ENCODE data around the gene PFDN5. TPM values are rescaled to one million over a fixed set of nuclear protein-coding genes. Genes with fewer than 3 reads are reported as not detected.
A peak's percentile ranks its signal among the peaks of the same experiment; 100 is the strongest.
"Not testable (repeated sequence)": the region's sequence is repeated elsewhere in the genome, so short reads cannot be mapped to it uniquely, and the experiment has no call there.

The PFDN5 gene
- total and polyA plus RNA-seq, 12 donors, result 307 to 1,216 (median 356) TPM

GRCh38 chr12:53327435-53328042 lies 32.2 kb downstream of the PFDN5 start:
- no peak overlapping the region for H3K4me3 ChIP-seq
- no peaks in the 10 kb centered on the region for H3K9me3 ChIP-seq
- no peaks in the 10 kb centered on the region for H3K36me3 ChIP-seq
- DNase-seq (no peak), ATAC-seq (no peak)
- intact Hi-C loops (cut with DNase I), result loop anchor here in 3 of 10 donors (2.0 to 10.0 kb wide), 4 partner anchors 17 to 177 kb away; partner anchors contain the start of genes TARBP2 (in 2 of the 3), AMHR2 (in 1 of the 3) and NPFF (in 1 of the 3)
- peaks cover 2 to 26% (median 18%) of the 10 kb centered on the region in 9 donors for H3K4me1 ChIP-seq
- 81 to 91% methylated on average over 3 of the region's 3 CpGs for WGBS, 2 donors
- TF ChIP-seq CTCF (IDR thresholded peaks at IDR 0.05), result peak in 7 of 9 donors; percentile 25 to 50 (median 40)
- no peak overlapping the region for H3K27ac ChIP-seq
- peaks cover 0 to 53% (median under 1%) of the 10 kb centered on the region in 7 donors for H3K27me3 ChIP-seq

DNA sequence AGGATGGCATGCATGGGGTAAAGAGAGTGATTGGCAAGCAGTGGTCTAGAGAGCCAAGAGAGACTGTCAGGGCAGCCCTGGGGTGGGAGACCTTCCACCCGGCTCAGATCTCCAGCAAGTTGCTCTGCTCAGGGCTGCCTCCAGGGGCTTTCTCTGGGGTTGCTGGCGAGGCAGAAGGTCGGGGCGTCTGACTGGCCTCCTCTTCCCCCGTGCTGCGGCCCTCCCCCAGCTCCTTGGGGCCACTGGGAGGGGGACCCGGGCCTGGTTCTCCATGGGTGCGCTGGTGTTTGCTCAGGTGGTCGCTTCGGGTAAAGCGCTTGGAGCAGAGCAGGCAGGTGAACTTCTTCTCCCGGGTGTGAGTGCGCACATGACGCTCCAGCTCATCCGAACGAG lies 32.7 kb downstream of the PFDN5 start:
- H3K4me3 ChIP-seq, result no peak overlapping the region
- intact Hi-C loops (cut with DNase I), result loop anchor here in 2 of 10 donors (5.0 to 10.0 kb wide), 3 partner anchors 94 to 177 kb away; partner anchors contain the start of genes TARBP2 (in 2 of the 2), AMHR2 (in 1 of the 2) and NPFF (in 1 of the 2)
- H3K27ac ChIP-seq, result no peak overlapping the region
- H3K4me1 ChIP-seq, result peaks cover 2 to 26% (median 18%) of the 10 kb centered on the region in 9 donors
- TF ChIP-seq CTCF (IDR thresholded peaks at IDR 0.05), result no peak
- H3K9me3 ChIP-seq, result no peaks in the 10 kb centered on the region
- DNase-seq, result no peak
- H3K36me3 ChIP-seq, result no peaks in the 10 kb centered on the region
- peaks cover 0 to 57% (median 5%) of the 10 kb centered on the region in 7 donors for H3K27me3 ChIP-seq
- ATAC-seq, result no peak
- WGBS, 2 donors, result 47 to 50% methylated on average over 16 of the region's 16 CpGs

DNA sequence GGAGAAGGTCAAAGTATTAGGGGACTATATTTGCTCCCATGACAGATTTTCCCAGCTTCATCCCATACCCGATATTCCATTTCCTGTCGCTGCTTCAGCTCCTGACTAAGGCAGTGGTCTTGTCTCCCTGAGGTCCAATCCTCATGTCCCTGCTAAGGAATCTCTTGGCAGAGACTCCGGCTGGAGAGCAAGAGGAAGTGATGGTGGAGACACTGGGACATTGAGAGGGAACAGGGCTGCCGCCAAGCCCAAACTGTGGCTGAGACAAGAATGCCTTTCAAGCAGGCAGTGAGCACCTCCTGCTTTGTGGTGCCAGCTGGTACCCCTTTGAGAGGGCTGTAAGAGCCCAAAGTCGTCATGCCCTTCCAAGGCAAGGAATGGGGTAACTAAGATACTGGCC lies 35.3 kb downstream of the PFDN5 start:
- DNase-seq, result no peak
- Histone ChIP-seq H3K27ac (peak overlapping the region in 1 of 10 donors; percentile 15), H3K4me3 (no peak overlapping the region), H3K4me1 (peaks cover 0 to 7% (median 5%) of the 10 kb centered on the region in 9 donors), H3K36me3 (no peaks in the 10 kb centered on the region), H3K27me3 (peaks cover 0 to 69% (median 19%) of the 10 kb centered on the region in 7 donors), H3K9me3 (no peaks in the 10 kb centered on the region)
- intact Hi-C loops (cut with DNase I), result no loop called here
- 50 to 52% methylated on average over 5 of the region's 5 CpGs for WGBS, 2 donors
- no peak for TF ChIP-seq CTCF (IDR thresholded peaks at IDR 0.05)
- no peak for ATAC-seq

DNA sequence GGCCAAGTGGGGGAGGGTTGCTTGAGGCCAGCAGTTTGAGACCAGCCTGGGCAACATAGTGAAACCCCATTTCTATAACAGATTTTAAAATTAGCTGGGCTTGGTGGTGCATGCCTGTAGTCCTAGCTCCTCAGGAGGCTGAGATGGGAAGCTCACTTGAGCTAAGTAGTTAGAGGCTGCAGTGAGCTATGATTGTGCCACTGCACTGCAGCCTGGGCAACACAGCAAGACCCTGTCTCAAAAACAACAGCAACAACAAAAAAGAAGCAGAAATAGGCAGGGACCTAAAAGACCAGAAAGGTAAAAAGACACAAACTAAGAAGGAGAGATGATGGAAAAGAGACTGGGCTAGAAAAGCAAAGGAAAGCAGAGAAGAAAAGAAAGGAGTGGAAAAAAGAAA lies 37.0 kb downstream of the PFDN5 start:
- H3K9me3 ChIP-seq; H3K36me3 ChIP-seq; H3K4me1 ChIP-seq; DNase-seq; ATAC-seq; intact Hi-C loops (cut with DNase I); H3K4me3 ChIP-seq; H3K27ac ChIP-seq: not testable (repeated sequence)
- peaks cover 0 to 70% (median 27%) of the 10 kb centered on the region in 7 donors for H3K27me3 ChIP-seq

DNA sequence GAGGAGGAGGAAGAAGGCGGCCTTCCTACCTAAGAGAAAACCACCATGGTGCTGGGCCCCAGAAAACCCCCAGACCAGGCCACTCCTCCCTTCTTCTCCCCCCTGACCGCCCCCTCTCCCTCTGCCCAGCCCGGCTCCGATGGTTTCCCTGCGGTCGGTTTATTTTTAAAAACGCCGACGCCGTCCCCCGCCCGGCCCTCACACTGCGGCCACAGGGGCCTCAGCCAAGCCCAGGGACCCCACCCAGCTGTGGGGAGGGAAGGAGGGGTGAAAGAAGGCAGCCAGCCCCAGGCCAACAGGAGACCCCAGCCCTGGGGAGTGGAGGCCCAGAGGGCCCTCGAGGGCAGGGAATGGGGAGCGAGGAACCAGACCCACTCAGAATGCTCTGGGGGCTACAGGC lies 37.4 kb downstream of the PFDN5 start:
- intact Hi-C loops (cut with DNase I), result no loop called here
- peaks cover 0 to 5% (median 0%) of the 10 kb centered on the region in 9 donors for H3K4me1 ChIP-seq
- H3K9me3 ChIP-seq, result no peaks in the 10 kb centered on the region
- 44 to 52% methylated on average over 15 of the region's 15 CpGs for WGBS, 2 donors
- no peak for TF ChIP-seq CTCF (IDR thresholded peaks at IDR 0.05)
- DNase-seq, result no peak
- H3K36me3 ChIP-seq, result no peaks in the 10 kb centered on the region
- no peak overlapping the region for H3K4me3 ChIP-seq
- no peak overlapping the region for H3K27ac ChIP-seq
- H3K27me3 ChIP-seq, result peaks cover 0 to 71% (median 27%) of the 10 kb centered on the region in 7 donors
- ATAC-seq, result no peak

All from heart right ventricle (tissue), 16 donors.